K562 (cell line): ENCODE results near the gene LRIT1. TPM values are rescaled to one million over a fixed set of nuclear protein-coding genes. Genes with fewer than 3 reads are reported as not detected.

ENCODE experiments used
- AFF4 ChIP-seq: sonication (generic); formaldehyde crosslinking; IDR thresholded peaks from 2 replicates; pipeline ENCODE4 v1.8.0; 2023; ENCODE audit warnings: mild to moderate bottlenecking, missing genetic modification reagents
- BRF2 ChIP-seq: IDR thresholded peaks from 3 replicates; pipeline ENCODE4 v1.6.1; 2011; ENCODE audit warnings: borderline replicate concordance, mild to moderate bottlenecking; ENCODE audit not compliant: insufficient read length, insufficient read depth
- CREBBP ChIP-seq: IDR thresholded peaks from one replicate; pipeline ENCODE4 v1.6.1; 2012; ENCODE audit warnings: low read depth, mild to moderate bottlenecking, control low read depth, inconsistent platforms, low read length
- CTBP1 ChIP-seq: fragments of 450-650 bp; IDR thresholded peaks from 2 replicates; pipeline ENCODE4 v1.6.1; 2016; ENCODE audit warnings: borderline replicate concordance
- CTCFL ChIP-seq: IDR thresholded peaks from 2 replicates; pipeline ENCODE4 v1.6.1; 2011; ENCODE audit warnings: borderline replicate concordance, low read depth, mild to moderate bottlenecking, moderate library complexity, low read length; ENCODE audit not compliant: insufficient read depth, poor library complexity, severe bottlenecking
- ETS2 ChIP-seq: IDR thresholded peaks from 2 replicates; pipeline ENCODE4 v1.6.1; 2016; ENCODE audit warnings: borderline replicate concordance, missing genetic modification characterization, mild to moderate bottlenecking, moderate library complexity, missing compliant biosample characterization; ENCODE audit not compliant: poor library complexity, severe bottlenecking
- GATA2 ChIP-seq: sonication (generic); formaldehyde crosslinking; IDR thresholded peaks from 2 replicates; pipeline ENCODE4 v1.4.0; 2020; ENCODE audit warnings: mild to moderate bottlenecking, missing genetic modification reagents
- GATAD2A ChIP-seq: fragments of 450-650 bp; IDR thresholded peaks from 2 replicates; pipeline ENCODE4 v1.6.1; 2017
- GTF2B ChIP-seq: IDR thresholded peaks from 2 replicates; pipeline ENCODE4 v1.6.1; 2011; ENCODE audit not compliant: insufficient read length; ENCODE audit errors: extremely low read depth
- HLTF ChIP-seq: fragments of 450-650 bp; IDR thresholded peaks from 2 replicates; pipeline ENCODE4 v1.6.1; 2016
- KAT2B ChIP-seq: IDR thresholded peaks from one replicate; pipeline ENCODE4 v1.6.1; 2012; ENCODE audit warnings: low read depth, mild to moderate bottlenecking, control low read depth, inconsistent platforms, low read length, moderate library complexity
- POLR3G ChIP-seq: IDR thresholded peaks from 2 replicates; pipeline ENCODE4 v1.6.1; 2011; ENCODE audit not compliant: insufficient read length, insufficient replicate concordance; ENCODE audit errors: extremely low read depth
- RB1 ChIP-seq: fragments of 450-650 bp; IDR thresholded peaks from 2 replicates; pipeline ENCODE4 v1.6.1; 2017; ENCODE audit warnings: low read depth, mild to moderate bottlenecking
- RNF2 ChIP-seq: sonication (generic); IDR thresholded peaks from 2 replicates; pipeline ENCODE4 v1.6.1; 2016
- SRSF1 ChIP-seq: fragments of 200-400 bp; formaldehyde crosslinking; IDR thresholded peaks from 2 replicates; pipeline ENCODE4 v1.6.1; 2017; ENCODE audit warnings: mild to moderate bottlenecking, low read depth, low read length, moderate library complexity
- SRSF3 ChIP-seq: fragments of 200-400 bp; formaldehyde crosslinking; IDR thresholded peaks from 2 replicates; pipeline ENCODE4 v1.6.1; 2016; ENCODE audit warnings: mild to moderate bottlenecking, low read length, moderate library complexity; ENCODE audit not compliant: insufficient read depth
- SRSF9 ChIP-seq: fragments of 200-400 bp; formaldehyde crosslinking; IDR thresholded peaks from 2 replicates; pipeline ENCODE4 v1.6.1; 2017; ENCODE audit warnings: low read depth, low read length, borderline replicate concordance
- SUPT5H ChIP-seq: fragments of 450-650 bp; IDR thresholded peaks from 2 replicates; pipeline ENCODE4 v1.6.1; 2016
- TARDBP ChIP-seq: fragments of 450-650 bp; IDR thresholded peaks from 2 replicates; pipeline ENCODE4 v1.6.1; 2016
- TRIM24 ChIP-seq, 2 experiments: fragments of 450-650 bp; IDR thresholded peaks; 2 replicates each; pipeline ENCODE4 v1.6.1; 2016
- ZNF134 ChIP-seq: fragments of 250-450 bp; sonication (Bioruptor Pico); conservative IDR thresholded peaks from 2 replicates; pipeline ENCODE4 v1.4.0; 2020
- ZNF436 ChIP-seq: fragments of 250-450, 450-650 bp; sonication (Bioruptor Pico); formaldehyde crosslinking; IDR thresholded peaks from 2 replicates; pipeline ENCODE4 v1.7.0; 2020; ENCODE audit warnings: mild to moderate bottlenecking
- polyA plus RNA-seq, 8 experiments: library from polyadenylated mRNA; depleted of rRNA in 4 of 8; stranded (reverse) in 5 of 8; unstranded in 3 of 8; fragments of >200 nt; fragmentation: Nextera tagmentation in 2 of 8; fragmentation: Illumina TruSeq in 1 of 8; extraction: Ambion mirVana in 2 of 8; extraction: Trizol in 1 of 8; gene quantifications; 2 replicates each; pipeline versions ENCODE4 v1.2.1 to v1.2.3, GENCODE V29; 2011 to 2014; ENCODE audit warnings: inconsistent platforms in 1 of 8, missing spikeins in 1 of 8
- total RNA-seq, 7 experiments: library from RNA; depleted of rRNA in 6 of 7; stranded (reverse); fragments of >200 nt in 6 of 7; fragmentation: Illumina TruSeq in 2 of 7; extraction: Trizol in 2 of 7; gene quantifications; 2 replicates each; pipeline versions ENCODE4 v1.2.1 to v1.2.3, GENCODE V29; 2011 to 2021; ENCODE audit warnings: low replicate concordance in 1 of 7

The LRIT1 gene
- total and polyA plus RNA-seq, 9 of the 15 experiments (the other 6 are each of a cell fraction or from before 2014, with no cell fraction given), result not detected

GRCh38 chr10:84256510-84257342 lies 15.4 kb upstream of the LRIT1 start (continued):
- TF ChIP-seq TRIM24 (IDR thresholded peaks at IDR 0.05) (peak; percentile 54 to 78; a peak in 2 of 4 replicates), AFF4 (CRISPR knock-in tag) (peak; percentile 82; the same call in 1 of the 2 replicates), SRSF3 (no peak), RNF2 (peak; percentile 75), CREBBP (no peak), GTF2B (no peak), ZNF134 (CRISPR knock-in tag) (no peak), CTCFL (peak; percentile 94), RB1 (peak; percentile 95), TARDBP (no peak), SUPT5H (no peak), SRSF1 (no peak), KAT2B (no peak), GATA2 (CRISPR knock-in tag) (no peak), SRSF9 (no peak), HLTF (no peak), CTBP1 (peak; percentile 25; the same call in 1 of the 2 replicates), POLR3G (no peak), GATAD2A (no peak), ZNF436 (no peak), ETS2 (tag) (no peak), BRF2 (no peak)
